HG02870 (cell line): Measurements from ENCODE around the gene CCDC69.

ENCODE experiments used
- ATAC-seq: cut with Tn5 transposase; IDR thresholded peaks from one replicate; pipeline ENCODE4 v1.9.1; 2021; ENCODE audit warnings: mild to moderate bottlenecking, moderate library complexity; ENCODE audit not compliant: unreplicated experiment

Gene CCDC69

GRCh38 chr5:151173711-151174611 lies 49.9 kb downstream of the CCDC69 start:
- no peak for ATAC-seq

- no peak for ATAC-seq
Measured at GRCh38 chr5:151171529-151171928, 52.4 kb downstream of the CCDC69 start.

- no peak for ATAC-seq
Measured at GRCh38 chr5:151168602-151169344, 55.1 kb downstream of the CCDC69 start.

- ATAC-seq = no peak
Measured at GRCh38 chr5:151167022-151167421, 56.9 kb downstream of the CCDC69 start.

GRCh38 chr5:151164687-151165392 lies 59.1 kb downstream of the CCDC69 start:
- ATAC-seq = peak; percentile 84

GRCh38 chr5:151162776-151163175 lies 61.1 kb downstream of the CCDC69 start:
- ATAC-seq = no peak

GRCh38 chr5:151159649-151160373 lies 64.1 kb downstream of the CCDC69 start:
- peak; percentile 34 for ATAC-seq

- no peak for ATAC-seq
Measured at GRCh38 chr5:151158287-151158661, 65.6 kb downstream of the CCDC69 start.

GRCh38 chr5:151157426-151158286 lies 66.2 kb downstream of the CCDC69 start, which contains the start of gene ANXA6:
Gene ANXA6 (minus strand): TSS chr5:151157779. CDS start chr5:151147901, 9,878 bp downstream.
- ATAC-seq = peak; percentile 33

GRCh38 chr5:151156507-151157420 lies 67.1 kb downstream of the CCDC69 start:
- ATAC-seq = no peak

- no peak for ATAC-seq
Measured at GRCh38 chr5:151155775-151156506, 68.0 kb downstream of the CCDC69 start.

GRCh38 chr5:151154931-151155774 lies 68.7 kb downstream of the CCDC69 start:
- no peak for ATAC-seq

- ATAC-seq = no peak
Measured at GRCh38 chr5:151153766-151154272, 70.1 kb downstream of the CCDC69 start.

- ATAC-seq = no peak
Measured at GRCh38 chr5:151153300-151153699, 70.6 kb downstream of the CCDC69 start.

- ATAC-seq = peak; percentile 52
Measured at GRCh38 chr5:151151793-151152192, 72.1 kb downstream of the CCDC69 start.

- no peak for ATAC-seq
Measured at GRCh38 chr5:151151263-151151660, 72.6 kb downstream of the CCDC69 start.
